Activated naive CD8-positive, alpha-beta T cell treated with anti-CD3 and anti-CD28 coated beads, Interleukin-2, amount 50 U/mL, for 24 hours (primary cell): ENCODE measurements around the gene COPS4.
"Not testable (repeated sequence)": the region's sequence is repeated elsewhere in the genome, so short reads cannot be mapped to it uniquely, and the experiment has no call there.

Experiments
- ATAC-seq: fragments of 150-1000 bp; cut with Tn5 transposase; one replicate; pipeline ENCODE4 v1.10.0; 2021
- DNase-seq: peaks from one replicate; pipeline ENCODE4 v3.0.0; 2021
- H3K27ac Mint-ChIP-seq: one replicate; pipeline ENCODE4 v1.8.0; 2021; ENCODE audit warnings: mild to moderate bottlenecking, mixed read lengths
- H3K27me3 Mint-ChIP-seq: one replicate; pipeline ENCODE4 v1.8.0; 2021; ENCODE audit warnings: mixed read lengths
- H3K36me3 Mint-ChIP-seq: one replicate; pipeline ENCODE4 v1.8.0; 2021; ENCODE audit warnings: low read depth, mixed read lengths
- H3K4me1 Mint-ChIP-seq: one replicate; pipeline ENCODE4 v1.8.0; 2021; ENCODE audit warnings: mixed read lengths
- H3K4me3 Mint-ChIP-seq: one replicate; pipeline ENCODE4 v1.8.0; 2021; ENCODE audit warnings: mild to moderate bottlenecking, moderate library complexity, mixed read lengths
- H3K9me3 Mint-ChIP-seq: one replicate; pipeline ENCODE4 v1.8.0; 2021; ENCODE audit warnings: mixed read lengths

Gene COPS4

DNA sequence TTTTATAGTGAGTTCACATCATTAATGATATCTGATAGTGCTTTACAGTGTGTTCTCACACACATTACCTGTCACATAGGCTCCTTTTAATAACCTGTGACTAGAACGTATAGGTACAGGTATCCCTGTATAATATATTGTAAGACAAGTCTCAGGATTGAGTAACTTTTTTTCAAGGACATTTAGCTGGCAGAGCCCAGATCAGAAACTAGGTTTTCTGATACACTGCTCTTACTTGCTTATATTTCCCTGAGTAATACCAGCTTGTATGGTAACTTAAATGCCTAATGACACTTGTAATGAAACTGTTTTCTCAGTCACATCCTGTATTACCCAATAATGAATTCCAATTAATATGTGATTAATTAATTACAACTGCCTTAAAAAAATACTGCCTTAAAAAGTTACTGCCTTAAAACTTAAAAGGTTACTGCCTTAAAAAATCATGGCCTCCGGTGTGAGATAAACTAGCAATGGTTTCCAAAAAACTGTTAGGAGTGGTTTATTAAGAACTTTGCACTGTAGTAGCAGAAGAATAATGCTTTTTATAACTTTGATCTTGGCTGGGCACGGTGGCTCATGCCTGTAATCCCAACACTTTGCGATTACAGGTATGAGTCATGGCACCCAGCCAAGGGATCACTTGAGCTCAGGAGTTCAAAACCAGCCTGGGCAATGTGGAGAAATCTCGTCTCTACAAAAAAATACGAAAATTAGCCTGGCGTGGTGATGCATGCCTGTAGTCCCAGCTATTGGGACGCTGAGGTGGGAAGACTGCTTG lies 11.9 kb downstream of the COPS4 start:
- no peak overlapping the region for H3K27ac Mint-ChIP-seq
- H3K27me3 Mint-ChIP-seq: no peaks in the 10 kb centered on the region
- DNase-seq (no peak), ATAC-seq (no peak)
- peaks cover 15% of the 10 kb centered on the region for H3K36me3 Mint-ChIP-seq
- H3K4me1 Mint-ChIP-seq: peaks cover 16% of the 10 kb centered on the region
- no peaks in the 10 kb centered on the region for H3K9me3 Mint-ChIP-seq
- H3K4me3 Mint-ChIP-seq: no peak overlapping the region

DNA sequence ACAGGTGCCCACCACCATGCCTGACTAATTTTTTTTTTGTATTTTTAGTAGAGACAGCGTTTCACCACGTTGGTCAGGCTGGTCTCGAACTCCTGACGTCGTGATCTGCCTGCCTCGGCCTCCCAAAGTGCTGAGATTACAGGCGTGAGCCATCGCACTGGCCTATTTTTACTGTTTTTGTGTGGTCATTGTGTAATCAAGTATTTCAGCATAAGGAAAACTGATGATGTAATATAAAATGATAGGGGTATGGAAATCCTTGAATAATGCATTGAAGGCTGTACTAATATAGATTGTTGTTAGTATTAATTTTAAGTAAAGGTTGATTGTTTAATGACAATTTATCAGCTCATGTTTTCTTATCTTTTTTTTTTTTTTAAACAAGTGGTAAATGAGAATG lies 13.8 kb downstream of the COPS4 start:
- H3K4me3 Mint-ChIP-seq, ATAC-seq, H3K27ac Mint-ChIP-seq, H3K27me3 Mint-ChIP-seq, H3K9me3 Mint-ChIP-seq, DNase-seq: not testable (repeated sequence)
- Mint-ChIP-seq H3K36me3 (peaks cover 16% of the 10 kb centered on the region), H3K4me1 (peaks cover 11% of the 10 kb centered on the region)

DNA sequence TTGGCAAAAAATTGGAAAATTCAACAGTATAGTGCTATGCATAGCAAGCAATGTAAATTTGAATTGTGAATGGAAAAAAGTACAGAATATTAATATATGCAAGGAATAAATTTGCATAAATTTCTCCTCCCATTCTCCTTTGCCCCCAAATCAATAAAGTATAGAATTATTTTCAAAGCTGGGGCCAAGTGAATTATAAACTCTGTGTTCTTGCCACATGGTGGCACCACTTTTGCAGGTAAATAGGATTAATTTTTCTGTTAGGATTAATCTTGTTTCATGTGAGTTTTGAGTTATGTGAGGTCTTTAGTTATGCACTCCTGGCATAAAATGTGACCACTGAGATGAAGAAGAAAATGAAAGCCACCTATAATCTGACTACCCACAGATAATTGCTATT lies 19.9 kb downstream of the COPS4 start:
- Mint-ChIP-seq H3K9me3 (no peaks in the 10 kb centered on the region), H3K27me3 (no peaks in the 10 kb centered on the region), H3K27ac (no peak overlapping the region), H3K4me1 (no peaks in the 10 kb centered on the region), H3K4me3 (no peak overlapping the region), H3K36me3 (peaks cover 19% of the 10 kb centered on the region)
- DNase-seq: no peak
- ATAC-seq: no peak

DNA sequence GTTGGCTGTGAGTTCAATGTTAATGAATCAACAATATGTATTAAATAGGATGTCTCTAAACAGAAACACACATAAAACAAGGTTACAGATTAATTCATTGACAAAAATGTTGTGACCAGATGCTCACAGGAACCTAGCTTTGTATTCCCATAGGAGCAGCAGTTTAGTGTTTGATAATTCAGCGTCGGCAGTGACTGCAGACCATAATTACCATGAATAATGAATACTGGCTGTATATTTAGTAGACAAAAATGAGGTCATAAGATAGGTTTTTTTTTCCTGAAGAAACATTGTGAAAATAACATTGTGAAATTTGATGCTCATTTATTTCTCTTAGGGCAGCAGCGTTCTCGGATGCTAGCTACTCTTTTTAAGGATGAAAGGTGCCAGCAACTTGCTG lies 27.8 kb downstream of the COPS4 start:
- H3K9me3 Mint-ChIP-seq: no peaks in the 10 kb centered on the region
- H3K4me3 Mint-ChIP-seq: no peak overlapping the region
- H3K36me3 Mint-ChIP-seq: peaks cover 35% of the 10 kb centered on the region
- ATAC-seq: no peak
- H3K27ac Mint-ChIP-seq: no peak overlapping the region
- no peaks in the 10 kb centered on the region for H3K4me1 Mint-ChIP-seq
- no peaks in the 10 kb centered on the region for H3K27me3 Mint-ChIP-seq
- no peak for DNase-seq

DNA sequence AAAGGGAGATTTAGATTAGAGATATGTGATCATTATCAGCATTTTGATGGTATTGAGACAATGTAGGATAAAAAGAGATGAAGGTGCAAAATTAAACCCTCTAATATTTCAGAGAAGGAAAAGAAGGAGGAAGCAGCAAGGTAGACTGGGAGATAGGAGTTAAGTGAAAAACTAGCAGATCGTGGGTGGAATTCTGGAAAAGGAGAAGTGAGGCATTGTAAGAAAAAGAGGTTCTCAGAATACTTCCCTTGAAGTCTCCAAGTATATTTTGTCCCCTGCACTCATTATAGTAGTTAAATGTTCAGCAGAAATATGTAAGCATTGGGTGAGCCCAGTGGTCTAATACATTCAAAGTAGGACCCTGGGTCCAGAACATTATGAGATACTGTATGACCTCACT lies 30.3 kb downstream of the COPS4 start:
- Mint-ChIP-seq H3K4me3 (no peak overlapping the region), H3K36me3 (peaks cover 42% of the 10 kb centered on the region), H3K9me3 (no peaks in the 10 kb centered on the region), H3K27ac (no peak overlapping the region), H3K27me3 (no peaks in the 10 kb centered on the region), H3K4me1 (no peaks in the 10 kb centered on the region)
- ATAC-seq (no peak), DNase-seq (no peak)

DNA sequence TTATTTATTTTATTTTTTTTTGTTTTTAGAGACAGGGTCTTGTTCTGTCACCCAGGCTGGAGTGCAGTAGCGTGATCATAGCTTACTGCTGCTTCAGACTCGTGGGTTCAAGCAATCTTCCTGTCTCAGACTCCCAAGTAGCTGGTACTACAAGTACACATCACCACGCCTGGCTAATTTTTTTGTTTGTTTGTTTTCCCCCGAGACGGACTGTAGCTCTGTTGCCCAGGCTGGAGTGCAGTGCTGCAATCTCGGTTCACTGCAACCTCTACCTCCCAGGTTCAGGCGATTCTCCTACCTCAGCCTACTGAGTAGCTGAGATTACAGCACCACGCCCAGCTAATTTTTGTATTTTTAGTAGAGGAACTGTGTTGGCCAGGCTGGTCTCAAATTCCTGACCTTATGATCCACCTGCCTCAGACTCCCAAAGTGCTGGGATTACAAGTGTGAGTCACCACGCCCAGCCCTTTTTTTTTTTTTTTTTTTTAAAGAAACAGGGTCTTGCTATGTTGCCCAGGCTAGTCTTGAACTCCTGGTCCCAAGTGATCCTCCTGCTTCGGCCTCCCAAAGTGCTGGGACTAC lies 32.2 kb downstream of the COPS4 start:
- Mint-ChIP-seq H3K27me3 (no peaks in the 10 kb centered on the region), H3K36me3 (peaks cover 39% of the 10 kb centered on the region), H3K4me3 (no peak overlapping the region), H3K4me1 (no peaks in the 10 kb centered on the region), H3K27ac (no peak overlapping the region), H3K9me3 (no peaks in the 10 kb centered on the region)
- ATAC-seq: no peak
- no peak for DNase-seq

DNA sequence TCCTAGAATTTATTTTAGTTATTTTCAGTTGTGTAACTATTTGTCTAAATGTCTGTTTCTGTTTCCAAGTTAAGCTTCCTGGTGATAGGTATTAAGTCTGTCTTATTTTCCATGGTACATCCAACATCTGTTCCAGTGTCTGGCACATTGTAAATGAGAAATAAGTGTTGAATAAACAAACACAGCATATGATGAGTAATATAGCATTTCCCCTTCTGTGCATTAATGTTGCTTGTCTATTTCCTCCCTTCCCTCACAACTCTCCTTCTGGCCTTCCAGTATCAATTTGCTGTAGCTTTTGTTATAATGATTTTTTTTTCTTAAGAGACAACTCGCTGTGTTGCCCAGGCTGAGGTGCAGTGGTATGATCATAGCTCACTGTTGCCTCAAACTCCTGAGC lies 36.1 kb downstream of the COPS4 start:
- Mint-ChIP-seq H3K9me3 (no peaks in the 10 kb centered on the region), H3K27me3 (no peaks in the 10 kb centered on the region), H3K4me3 (no peak overlapping the region), H3K36me3 (peaks cover 37% of the 10 kb centered on the region), H3K27ac (no peak overlapping the region), H3K4me1 (peaks cover 14% of the 10 kb centered on the region)
- ATAC-seq (no peak), DNase-seq (no peak)

DNA sequence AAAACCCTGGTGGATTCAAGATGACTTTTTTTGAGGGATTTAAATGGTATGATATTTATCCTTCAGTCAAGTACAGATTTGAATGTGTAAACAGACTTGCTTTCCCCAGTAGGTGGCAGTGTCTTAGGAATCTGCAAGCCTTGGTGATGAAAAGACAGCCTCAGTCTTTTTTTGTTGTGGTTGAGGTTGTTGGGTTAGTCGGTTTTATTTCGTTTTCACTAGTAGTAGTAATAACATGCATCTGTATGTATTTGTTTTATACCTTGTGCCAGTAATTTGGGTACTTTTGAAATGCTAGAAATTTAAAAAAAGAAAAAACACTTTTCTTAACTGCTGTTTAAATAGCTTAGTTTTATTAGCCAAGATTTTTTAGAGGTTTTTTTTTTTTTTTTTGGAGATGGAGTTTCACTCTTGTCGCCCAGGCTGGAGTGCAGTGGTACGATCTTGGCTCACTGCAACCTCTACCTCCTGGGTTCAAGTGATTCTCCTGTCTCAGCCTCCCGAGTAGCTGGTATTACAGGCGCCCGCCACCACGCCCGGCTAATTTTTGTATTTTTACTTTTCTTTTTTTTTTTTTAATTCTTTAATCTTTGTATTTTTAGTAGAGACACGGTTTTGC lies 39.2 kb downstream of the COPS4 start:
- Mint-ChIP-seq H3K36me3 (peaks cover 31% of the 10 kb centered on the region), H3K9me3 (no peaks in the 10 kb centered on the region), H3K4me1 (peaks cover 17% of the 10 kb centered on the region), H3K27me3 (no peaks in the 10 kb centered on the region), H3K27ac (no peak overlapping the region), H3K4me3 (peak overlapping the region; percentile 44)
- ATAC-seq: peak; percentile 89
- DNase-seq: peak; percentile 34

DNA sequence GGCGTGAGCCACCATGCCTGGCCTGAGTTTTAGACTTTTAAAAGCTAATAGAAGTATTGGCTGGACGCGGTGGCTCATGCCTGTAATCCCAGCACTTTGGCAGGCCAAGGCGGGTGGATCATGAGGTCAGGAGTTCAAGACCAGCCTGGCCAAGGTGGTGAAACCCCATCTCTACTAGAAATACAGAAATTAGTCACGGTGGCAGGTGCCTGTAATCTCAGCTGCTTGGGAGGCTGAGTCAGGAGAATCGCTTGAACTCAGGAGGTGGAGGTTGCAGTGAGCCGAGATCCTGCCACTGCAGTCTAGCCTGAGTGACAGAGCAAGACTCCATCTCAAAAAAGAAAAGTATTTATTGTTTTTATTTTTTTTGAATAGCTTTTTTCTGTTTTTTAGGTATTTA lies 39.8 kb downstream of the COPS4 start:
- not testable (repeated sequence) for H3K4me3 Mint-ChIP-seq, H3K27me3 Mint-ChIP-seq, H3K27ac Mint-ChIP-seq, H3K9me3 Mint-ChIP-seq
- DNase-seq (peak; percentile 25), ATAC-seq (peak; percentile 35)
- peaks cover 28% of the 10 kb centered on the region for H3K36me3 Mint-ChIP-seq
- peaks cover 17% of the 10 kb centered on the region for H3K4me1 Mint-ChIP-seq

DNA sequence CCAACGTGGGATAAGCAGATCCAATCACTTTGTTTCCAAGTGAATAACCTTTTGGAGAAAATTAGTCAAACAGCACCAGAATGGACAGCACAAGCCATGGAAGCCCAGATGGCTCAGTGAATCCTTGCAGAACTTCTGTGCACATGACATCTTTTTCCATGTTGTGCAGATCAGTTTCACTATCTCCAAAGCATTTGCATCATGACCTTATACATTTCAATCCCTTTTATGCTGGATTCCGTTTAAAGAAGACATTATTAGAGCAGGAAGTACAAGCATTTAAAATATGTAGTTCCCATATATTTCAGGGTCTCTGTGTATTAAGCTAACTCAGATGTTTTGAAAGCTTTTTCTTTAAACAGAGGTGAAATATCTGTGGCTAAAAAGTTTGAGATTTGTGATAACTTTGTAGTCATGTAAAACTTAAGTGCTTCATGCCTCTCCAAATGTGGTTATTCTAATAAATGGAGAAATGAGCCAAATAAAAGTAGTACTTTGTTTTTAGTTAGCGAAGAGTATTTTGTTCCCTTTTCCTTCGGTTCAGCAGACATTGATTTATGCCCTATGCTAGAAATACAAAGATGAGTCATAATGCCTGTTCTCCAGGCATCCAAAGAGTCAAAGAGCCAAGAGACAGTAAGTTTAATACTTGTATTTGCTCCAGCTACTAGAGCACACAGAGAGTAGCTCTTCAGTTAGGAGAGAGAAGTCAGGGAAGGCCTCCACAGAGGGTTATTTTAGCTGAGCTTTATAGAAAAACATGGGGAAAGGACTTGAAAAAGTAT lies 40.5 kb downstream of the COPS4 start:
- Mint-ChIP-seq H3K27ac (peak overlapping the region; percentile 0), H3K4me1 (peaks cover 17% of the 10 kb centered on the region), H3K36me3 (peaks cover 20% of the 10 kb centered on the region), H3K9me3 (no peaks in the 10 kb centered on the region), H3K27me3 (no peaks in the 10 kb centered on the region), H3K4me3 (no peak overlapping the region)
- ATAC-seq (no peak), DNase-seq (no peak)

DNA sequence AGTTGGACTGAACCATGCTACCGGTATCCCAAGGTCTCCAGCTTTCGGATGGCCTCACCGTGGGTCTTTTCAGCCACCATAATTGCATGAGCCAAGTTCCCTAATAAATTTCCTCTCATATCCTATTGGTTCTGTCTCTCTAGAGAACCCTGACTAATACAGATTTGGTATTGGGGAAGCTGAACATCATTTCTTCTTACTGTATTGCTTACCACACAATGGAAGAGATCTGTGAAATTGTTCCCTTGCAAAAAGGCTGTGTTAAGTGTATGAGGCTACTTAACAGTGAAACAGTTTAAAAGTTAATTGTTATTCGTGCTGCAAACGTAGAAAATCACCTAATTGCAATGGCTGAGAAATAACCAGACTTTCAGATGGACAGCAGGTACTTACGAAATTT lies 45.6 kb downstream of the COPS4 start:
- H3K27ac Mint-ChIP-seq: no peak overlapping the region

DNA sequence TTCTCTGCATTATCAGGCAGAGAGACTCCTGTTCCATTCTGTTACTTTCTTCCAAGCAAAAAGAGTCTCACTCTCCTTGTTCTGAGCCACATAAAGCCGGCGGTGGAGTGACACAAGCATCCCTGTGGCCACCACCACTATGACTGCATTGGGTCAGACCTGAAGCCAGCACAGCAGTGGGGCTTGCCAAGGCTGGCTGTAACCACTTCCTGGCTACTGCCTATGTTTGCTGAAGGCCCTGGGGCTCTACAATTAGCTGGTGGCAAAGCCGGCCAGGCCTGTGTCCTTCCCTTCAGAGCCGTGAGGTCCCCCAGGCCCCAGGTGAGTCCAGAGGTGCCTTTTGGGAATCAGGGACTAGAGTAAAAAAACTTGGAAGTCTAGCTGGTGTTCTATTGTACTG lies 47.8 kb downstream of the COPS4 start:
- Mint-ChIP-seq H3K36me3 (peaks cover 3% of the 10 kb centered on the region), H3K9me3 (no peaks in the 10 kb centered on the region), H3K4me1 (peaks cover 24% of the 10 kb centered on the region), H3K27ac (no peak overlapping the region), H3K4me3 (no peak overlapping the region), H3K27me3 (no peaks in the 10 kb centered on the region)
- DNase-seq (no peak), ATAC-seq (no peak)

More for the DNA sequence above, 45.6 kb downstream of the COPS4 start:
- no peaks in the 10 kb centered on the region for H3K9me3 Mint-ChIP-seq
- no peaks in the 10 kb centered on the region for H3K27me3 Mint-ChIP-seq
- DNase-seq (no peak), ATAC-seq (no peak)
- H3K36me3 Mint-ChIP-seq: peaks cover 14% of the 10 kb centered on the region
- peaks cover 26% of the 10 kb centered on the region for H3K4me1 Mint-ChIP-seq
- H3K4me3 Mint-ChIP-seq: no peak overlapping the region

DNA sequence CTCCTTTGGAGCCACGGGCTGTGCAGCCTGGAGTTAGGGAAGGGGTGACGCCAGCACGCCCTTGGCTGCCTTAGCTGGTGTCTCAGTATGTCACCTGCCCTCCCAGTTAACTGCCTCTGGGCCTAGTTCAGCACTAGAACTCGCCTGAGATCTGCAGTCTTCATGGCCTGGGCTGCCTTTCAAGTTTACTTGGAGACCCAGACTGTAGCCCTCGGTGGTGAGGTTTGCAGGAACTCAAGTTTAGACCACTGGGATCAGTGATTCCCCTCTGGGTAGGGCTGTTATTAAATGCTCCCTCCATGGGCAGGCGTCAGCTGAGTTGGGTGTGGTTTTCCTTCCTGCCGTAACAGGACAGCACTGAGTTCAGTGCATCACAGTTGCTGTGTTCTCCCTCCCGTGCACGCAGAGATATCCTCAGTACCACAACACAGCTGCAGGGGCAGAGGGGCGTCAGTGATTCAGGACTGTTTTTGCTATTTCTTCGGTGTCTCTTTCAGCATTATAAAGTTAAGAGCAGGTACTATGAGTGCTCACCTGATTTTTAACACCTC lies 49.0 kb downstream of the COPS4 start:
- Mint-ChIP-seq H3K27ac (peak overlapping the region; percentile 46), H3K4me1 (peaks cover 26% of the 10 kb centered on the region), H3K36me3 (peaks cover 12% of the 10 kb centered on the region), H3K27me3 (no peaks in the 10 kb centered on the region), H3K4me3 (no peak overlapping the region), H3K9me3 (no peaks in the 10 kb centered on the region)
- ATAC-seq (peak; percentile 95), DNase-seq (peak; percentile 49)

DNA sequence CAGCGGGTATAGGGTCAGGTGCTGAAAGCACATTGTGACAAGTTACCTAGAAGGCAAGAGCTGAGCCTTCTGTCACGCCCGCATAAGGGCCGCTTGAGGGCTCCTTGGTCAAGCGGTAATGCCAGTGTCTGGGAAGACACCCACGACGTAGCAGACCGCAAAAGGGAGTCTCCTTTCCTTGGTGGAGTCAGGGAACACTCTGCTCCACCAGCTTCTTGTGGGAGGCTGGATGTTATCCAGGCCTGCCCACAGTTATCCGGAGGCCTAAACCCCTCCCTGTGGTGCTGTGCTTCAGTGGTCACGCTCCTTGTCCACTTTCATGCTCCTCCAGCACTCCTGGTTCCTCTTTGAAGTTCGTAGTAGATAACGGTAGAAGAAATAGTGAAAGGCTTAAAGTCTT lies 50.0 kb downstream of the COPS4 start:
- H3K4me3 Mint-ChIP-seq, ATAC-seq, DNase-seq, H3K27ac Mint-ChIP-seq, H3K9me3 Mint-ChIP-seq, H3K27me3 Mint-ChIP-seq: not testable (repeated sequence)
- Mint-ChIP-seq H3K4me1 (peaks cover 28% of the 10 kb centered on the region), H3K36me3 (peaks cover 21% of the 10 kb centered on the region)
